Heart right ventricle (tissue), 16 donors: ENCODE measurements around the gene PIK3CD. TPM values are rescaled to one million over a fixed set of nuclear protein-coding genes. Genes with fewer than 3 reads are reported as not detected.
"Not testable (repeated sequence)": the region's sequence is repeated elsewhere in the genome, so short reads cannot be mapped to it uniquely, and the experiment has no call there.

Source experiments
- ATAC-seq, 8 donors: fragments of 200-7000 bp; cut with Tn5 transposase; one replicate each; pipeline ENCODE4 v1.9.1; 2020; ENCODE audit warnings: mild to moderate bottlenecking in 8 of 8, moderate library complexity in 8 of 8, moderate number of reproducible peaks in 1 of 8
- DNase-seq, 2 donors: peaks; one replicate each; pipeline ENCODE4 v3.0.0-alpha.2; 2020
- H3K27ac ChIP-seq, 10 donors: fragments of 200-600 bp; sonication (generic) in 2 of 10; one replicate each; pipeline versions ENCODE4 v1.5.0 to v1.8.0; 2020 to 2022; ENCODE audit warnings: mild to moderate bottlenecking in 3 of 10
- H3K27me3 ChIP-seq, 7 donors: fragments of 200-600 bp; one replicate each; pipeline ENCODE4 v1.8.0; 2021 to 2022; ENCODE audit warnings: mild to moderate bottlenecking in 2 of 7
- H3K36me3 ChIP-seq, 9 donors: fragments of 200-600 bp; sonication (generic) in 1 of 9; one replicate each; pipeline versions ENCODE4 v1.5.0 to v1.8.0; 2020 to 2022; ENCODE audit warnings: mild to moderate bottlenecking in 2 of 9
- H3K4me1 ChIP-seq, 9 donors: fragments of 200-600 bp; sonication (generic) in 1 of 9; one replicate each; pipeline versions ENCODE4 v1.5.0 to v1.8.0; 2020 to 2022; ENCODE audit warnings: mild to moderate bottlenecking in 4 of 9
- H3K4me3 ChIP-seq, 10 donors: fragments of 200-600 bp; sonication (generic) in 2 of 10; one replicate each; pipeline versions ENCODE4 v1.5.0 to v1.8.0; 2020 to 2022; ENCODE audit warnings: mild to moderate bottlenecking in 7 of 10, moderate library complexity in 2 of 10
- H3K9me3 ChIP-seq, 11 donors: fragments of 200-600 bp in 10 of 11; sonication (generic) in 2 of 11; one replicate each; pipeline versions ENCODE4 v1.5.0 to v1.8.0; 2013 to 2022; ENCODE audit warnings: mild to moderate bottlenecking in 2 of 11, control low read depth in 1 of 11, moderate library complexity in 1 of 11
- WGBS, 2 donors: extraction: QIAGEN DNeasy Blood & Tissue Kit; methylation state at CpG; one replicate each; pipeline ENCODE4 v1.1.7; 2013; ENCODE audit warnings: inconsistent platforms in 1 of 2; 5-methylcytosine and 5-hydroxymethylcytosine counted together
- intact Hi-C, 10 donors: fragments of 100-400 bp; cut with DNase I; formaldehyde crosslinking; loops; one replicate each; pipeline versions ENCODE4 v1.11.1 to v1.14.2; 2022
- polyA plus RNA-seq, 2 donors: library from polyadenylated mRNA; stranded (reverse); fragments of 200-250 nt; gene quantifications; one replicate each; pipeline ENCODE4 v1.2.3, GENCODE V29; 2013
- total RNA-seq, 10 donors: library from RNA; stranded (reverse); fragmentation: NEBNext Ultra II Directional in 3 of 10; extraction: Animal tissue kit (Norgen Biotek cat#: 25700) in 3 of 10; gene quantifications; one replicate each; pipeline versions ENCODE4 v1.2.1 to v1.2.4, GENCODE V29; 2021 to 2023
- TF ChIP-seq, protein P1 (sequence below), 9 donors: fragments of 200-600 bp; sonication (generic) in 2 of 9; IDR thresholded peaks; one replicate each; pipeline versions ENCODE4 v1.5.0 to v1.8.0; 2021 to 2022; ENCODE audit warnings: antibody characterized with exemption in 9 of 9, mild to moderate bottlenecking in 5 of 9, moderate library complexity in 1 of 9
- donor health status: Arrhythmogenic right ventricular cardiomyopathy.
- donor health status: ischemic (EF 13 %, LVEDD 7.1; RV severe dilation, severe dysfunction).
- donor health status: healthy with polysubstance abuse.
- donor health status: DM: no; HTN: yes; CAD: no.
- donor health status: DM: no; HTN: no; CAD: no.
- donor health status: ischemic (EF 25% LVEDD 6.9; RV normal size, moderate dysfunction).
- donor health status: ischemic (EF 25% LVEDD 5.7; RV mildly dilated, moderate dysfunction).
- donor health status: healthy.
- donor health status: DM: yes; HTN: yes; CAD: no.
- donor health status: Ischemic cardiomyopathy.
- donor health status: ischemic (EF 35%, LVEDD 5.7; RV mildly dilated, moderate dysfunction).
- donor health status: nonischemic (EF 11% LVEDD 7.7; RV severe dilation, severe dysfunction).
- donor health status: DM: yes; HTN: yes; CAD: no.
- donor health status: PGD.
- donor health status: ischemic (EF 29% LVEDD 5.4; RV normal size, mild dysfunction).
- donor health status: nonischemic (EF 23%, LVEDD 6.1; RV moderate dilation, normal function).

The PIK3CD gene
- total and polyA plus RNA-seq, 12 donors: 1.0 to 12.1 (median 2.7) TPM

DNA sequence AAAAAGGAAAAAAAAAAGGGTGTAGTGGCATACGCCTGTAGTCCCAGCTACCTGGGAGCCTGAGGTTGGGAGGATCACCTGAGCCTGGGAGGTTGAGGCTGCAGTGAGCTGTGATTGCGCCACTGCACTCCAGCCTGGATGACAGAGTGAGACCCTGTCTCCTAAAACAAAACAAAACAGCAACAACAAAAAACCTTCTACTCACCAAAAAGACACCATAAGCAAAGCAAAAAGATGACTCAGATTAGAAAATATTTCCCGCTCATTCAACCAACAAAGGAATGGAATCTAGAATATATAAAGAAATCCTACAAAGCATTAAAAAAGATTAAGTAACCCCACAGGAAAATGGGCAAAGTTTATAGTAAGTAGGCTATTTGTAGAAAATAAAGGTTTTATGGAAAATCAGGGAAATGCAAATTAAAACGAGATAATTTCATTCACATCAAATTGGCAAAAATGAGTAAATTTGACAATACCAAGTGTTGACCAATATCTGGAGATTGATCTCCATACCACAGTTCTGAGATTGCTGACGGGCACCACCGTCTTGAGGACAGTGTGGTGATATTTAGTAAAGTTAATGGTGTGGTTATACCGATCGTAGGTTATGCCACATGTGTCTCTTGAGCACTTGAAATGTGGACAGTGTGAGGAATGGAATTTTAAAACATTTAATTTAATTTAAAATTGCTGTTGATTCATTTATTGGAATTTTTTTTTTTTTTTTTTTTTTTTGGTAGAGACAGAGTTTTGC lies 54.0 kb downstream of the PIK3CD start:
- peaks cover 0 to 45% (median 0%) of the 10 kb centered on the region in 9 donors for H3K4me1 ChIP-seq
- WGBS, 2 donors: 94 to 95% methylated on average over 8 of the region's 8 CpGs
- TF ChIP-seq, protein P1, sequence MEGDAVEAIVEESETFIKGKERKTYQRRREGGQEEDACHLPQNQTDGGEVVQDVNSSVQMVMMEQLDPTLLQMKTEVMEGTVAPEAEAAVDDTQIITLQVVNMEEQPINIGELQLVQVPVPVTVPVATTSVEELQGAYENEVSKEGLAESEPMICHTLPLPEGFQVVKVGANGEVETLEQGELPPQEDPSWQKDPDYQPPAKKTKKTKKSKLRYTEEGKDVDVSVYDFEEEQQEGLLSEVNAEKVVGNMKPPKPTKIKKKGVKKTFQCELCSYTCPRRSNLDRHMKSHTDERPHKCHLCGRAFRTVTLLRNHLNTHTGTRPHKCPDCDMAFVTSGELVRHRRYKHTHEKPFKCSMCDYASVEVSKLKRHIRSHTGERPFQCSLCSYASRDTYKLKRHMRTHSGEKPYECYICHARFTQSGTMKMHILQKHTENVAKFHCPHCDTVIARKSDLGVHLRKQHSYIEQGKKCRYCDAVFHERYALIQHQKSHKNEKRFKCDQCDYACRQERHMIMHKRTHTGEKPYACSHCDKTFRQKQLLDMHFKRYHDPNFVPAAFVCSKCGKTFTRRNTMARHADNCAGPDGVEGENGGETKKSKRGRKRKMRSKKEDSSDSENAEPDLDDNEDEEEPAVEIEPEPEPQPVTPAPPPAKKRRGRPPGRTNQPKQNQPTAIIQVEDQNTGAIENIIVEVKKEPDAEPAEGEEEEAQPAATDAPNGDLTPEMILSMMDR (IDR thresholded peaks at IDR 0.05): no peak
- peaks cover 0 to 6% (median 0%) of the 10 kb centered on the region in 9 donors for H3K36me3 ChIP-seq
- DNase-seq (no peak), ATAC-seq (no peak)
- H3K27me3 ChIP-seq: no peaks in the 10 kb centered on the region
- intact Hi-C loops: loop anchor here in 1 of 10 donors (10.0 kb wide), 1 partner anchor 149 kb away; no protein-coding TSS in a partner anchor
- no peaks in the 10 kb centered on the region for H3K9me3 ChIP-seq
- no peak overlapping the region for H3K4me3 ChIP-seq
- no peak overlapping the region for H3K27ac ChIP-seq

DNA sequence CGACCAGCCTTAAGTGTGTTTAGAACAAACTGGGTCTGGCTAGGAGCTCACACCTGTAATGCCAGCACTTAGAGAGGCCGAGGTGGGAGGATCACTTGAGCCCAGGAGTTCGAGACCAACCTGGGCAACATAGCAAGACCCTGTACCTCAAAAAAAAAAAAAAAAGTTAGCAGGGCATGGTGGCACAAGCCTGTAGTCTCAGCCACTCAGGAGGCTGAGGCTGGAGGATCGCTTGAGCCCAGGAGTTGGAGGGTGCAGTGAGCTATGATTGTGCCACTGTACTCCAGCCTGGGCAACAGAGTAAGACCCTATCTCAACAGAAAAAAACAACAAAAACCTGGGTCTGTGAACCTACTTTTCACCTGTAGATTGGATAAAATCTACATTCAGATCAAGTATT lies 54.6 kb downstream of the PIK3CD start:
- H3K27me3 ChIP-seq: no peaks in the 10 kb centered on the region
- H3K27ac ChIP-seq: no peak overlapping the region
- peaks cover 0 to 13% (median 0%) of the 10 kb centered on the region in 9 donors for H3K36me3 ChIP-seq
- no peak overlapping the region for H3K4me3 ChIP-seq
- ATAC-seq: no peak
- intact Hi-C loops: loop anchor here in 1 of 10 donors (10.0 kb wide), 1 partner anchor 149 kb away; no protein-coding TSS in a partner anchor
- WGBS, 2 donors: 89 to 96% methylated on average over 4 of the region's 4 CpGs
- TF ChIP-seq, protein P1 (IDR thresholded peaks at IDR 0.05): no peak
- H3K9me3 ChIP-seq: no peaks in the 10 kb centered on the region
- DNase-seq: no peak
- peaks cover 0 to 45% (median 0%) of the 10 kb centered on the region in 9 donors for H3K4me1 ChIP-seq

DNA sequence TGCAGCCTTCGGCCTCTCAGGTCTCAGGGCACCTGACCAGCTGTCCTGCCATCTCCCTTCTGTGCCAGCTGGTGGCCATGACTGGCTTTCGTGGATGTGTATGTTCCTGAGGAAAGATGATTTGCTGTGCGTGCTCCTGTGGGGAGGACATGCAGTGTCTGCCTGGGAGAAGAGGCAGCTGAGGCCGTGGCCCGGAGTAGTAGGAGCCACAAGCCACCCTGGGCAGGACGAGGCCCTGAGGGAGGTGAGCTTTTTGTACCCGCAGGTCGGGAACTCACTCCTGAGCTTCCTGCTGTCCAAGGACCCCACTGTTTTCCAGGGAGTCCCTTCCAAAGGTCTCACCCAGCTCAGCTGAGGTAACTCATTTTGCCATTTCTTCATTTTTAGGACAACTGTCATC lies 58.5 kb downstream of the PIK3CD start:
- intact Hi-C loops: loop anchor here in 1 of 10 donors (10.0 kb wide), 1 partner anchor 85 kb away; no protein-coding TSS in a partner anchor
- DNase-seq (no peak), ATAC-seq (no peak)
- H3K36me3 ChIP-seq: peaks cover 0 to 51% (median 0%) of the 10 kb centered on the region in 9 donors
- peaks cover 0 to 21% (median 0%) of the 10 kb centered on the region in 9 donors for H3K4me1 ChIP-seq
- WGBS, 2 donors: 92 to 93% methylated on average over 8 of the region's 8 CpGs
- H3K27ac ChIP-seq: no peak overlapping the region
- H3K27me3 ChIP-seq: no peaks in the 10 kb centered on the region
- TF ChIP-seq, protein P1 (IDR thresholded peaks at IDR 0.05): no peak
- no peak overlapping the region for H3K4me3 ChIP-seq
- no peaks in the 10 kb centered on the region for H3K9me3 ChIP-seq

DNA sequence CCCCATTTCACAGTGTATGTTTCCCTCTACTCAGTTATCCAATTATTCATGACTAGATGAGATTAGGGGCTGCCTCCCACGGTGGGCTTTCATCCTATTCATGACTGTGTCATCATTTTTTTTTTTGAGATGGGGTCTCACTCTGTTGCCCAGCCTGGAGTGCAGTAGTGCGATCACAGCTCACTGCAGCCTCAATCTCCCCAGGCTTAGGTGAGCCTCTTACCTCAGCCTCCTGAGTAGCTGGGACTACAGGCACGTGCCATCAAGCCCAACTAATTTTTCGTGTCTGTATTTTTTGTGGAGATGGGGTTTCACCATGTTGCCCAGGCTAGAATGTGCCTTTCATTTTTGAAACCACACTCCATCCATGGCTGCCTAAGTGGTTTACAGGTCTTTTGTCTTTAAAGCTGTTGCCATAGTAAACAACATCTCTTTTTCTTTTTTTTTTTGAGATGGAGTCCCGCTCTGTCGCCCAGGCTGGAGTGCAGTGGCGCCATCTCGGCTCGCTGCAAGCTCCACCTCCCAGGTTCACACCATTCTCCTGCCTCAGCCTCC lies 60.0 kb downstream of the PIK3CD start:
- Histone ChIP-seq H3K27ac (no peak overlapping the region), H3K27me3 (no peaks in the 10 kb centered on the region), H3K36me3 (peaks cover 0 to 66% (median 0%) of the 10 kb centered on the region in 9 donors), H3K9me3 (no peaks in the 10 kb centered on the region), H3K4me3 (no peak overlapping the region), H3K4me1 (peaks cover 0 to 10% (median 0%) of the 10 kb centered on the region in 9 donors)
- ATAC-seq (no peak), DNase-seq (no peak)
- TF ChIP-seq, protein P1 (IDR thresholded peaks at IDR 0.05): no peak
- 85 to 91% methylated on average over 9 of the region's 9 CpGs for WGBS, 2 donors
- intact Hi-C loops: loop anchor here in 1 of 10 donors (10.0 kb wide), 1 partner anchor 87 kb away; no protein-coding TSS in a partner anchor

DNA sequence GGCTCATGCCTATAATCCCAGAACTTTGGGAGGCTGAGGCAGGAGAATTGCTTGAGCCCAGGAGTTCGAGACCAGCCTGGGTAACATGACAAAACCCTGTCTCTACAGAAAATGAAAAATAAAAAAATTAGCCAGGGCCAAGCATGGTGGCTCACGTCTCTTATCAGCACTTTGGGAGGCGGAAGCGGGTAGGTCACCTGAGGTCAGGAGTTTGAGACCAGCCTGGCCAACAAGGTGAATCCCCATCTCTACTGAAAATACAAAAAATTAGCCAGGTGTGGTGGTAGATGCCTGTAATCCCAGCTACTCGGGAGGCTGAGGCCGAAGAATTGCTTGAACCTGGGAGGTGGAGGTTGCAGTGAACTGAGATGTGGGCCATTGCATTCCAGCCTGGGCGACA lies 61.2 kb downstream of the PIK3CD start:
- intact Hi-C loops: loop anchor here in 1 of 10 donors (10.0 kb wide), 1 partner anchor 88 kb away; no protein-coding TSS in a partner anchor
- H3K27me3 ChIP-seq, H3K9me3 ChIP-seq, ATAC-seq, H3K27ac ChIP-seq, H3K4me3 ChIP-seq, DNase-seq: not testable (repeated sequence)
- WGBS, 2 donors: 93 to 94% methylated on average over 7 of the region's 7 CpGs
- H3K36me3 ChIP-seq: peaks cover 0 to 70% (median 0%) of the 10 kb centered on the region in 9 donors
- peaks cover 0 to 15% (median 0%) of the 10 kb centered on the region in 9 donors for H3K4me1 ChIP-seq
